ENCODE results near the gene LRRC15. TPM values are rescaled to one million over a fixed set of nuclear protein-coding genes. Genes with fewer than 3 reads are reported as not detected.
A peak's percentile ranks its signal among the peaks of the same experiment; 100 is the strongest.

LRRC15 gene
- total and polyA plus RNA-seq, 2 donors from 2014 or later: 0.09 to 0.63 TPM

DNA sequence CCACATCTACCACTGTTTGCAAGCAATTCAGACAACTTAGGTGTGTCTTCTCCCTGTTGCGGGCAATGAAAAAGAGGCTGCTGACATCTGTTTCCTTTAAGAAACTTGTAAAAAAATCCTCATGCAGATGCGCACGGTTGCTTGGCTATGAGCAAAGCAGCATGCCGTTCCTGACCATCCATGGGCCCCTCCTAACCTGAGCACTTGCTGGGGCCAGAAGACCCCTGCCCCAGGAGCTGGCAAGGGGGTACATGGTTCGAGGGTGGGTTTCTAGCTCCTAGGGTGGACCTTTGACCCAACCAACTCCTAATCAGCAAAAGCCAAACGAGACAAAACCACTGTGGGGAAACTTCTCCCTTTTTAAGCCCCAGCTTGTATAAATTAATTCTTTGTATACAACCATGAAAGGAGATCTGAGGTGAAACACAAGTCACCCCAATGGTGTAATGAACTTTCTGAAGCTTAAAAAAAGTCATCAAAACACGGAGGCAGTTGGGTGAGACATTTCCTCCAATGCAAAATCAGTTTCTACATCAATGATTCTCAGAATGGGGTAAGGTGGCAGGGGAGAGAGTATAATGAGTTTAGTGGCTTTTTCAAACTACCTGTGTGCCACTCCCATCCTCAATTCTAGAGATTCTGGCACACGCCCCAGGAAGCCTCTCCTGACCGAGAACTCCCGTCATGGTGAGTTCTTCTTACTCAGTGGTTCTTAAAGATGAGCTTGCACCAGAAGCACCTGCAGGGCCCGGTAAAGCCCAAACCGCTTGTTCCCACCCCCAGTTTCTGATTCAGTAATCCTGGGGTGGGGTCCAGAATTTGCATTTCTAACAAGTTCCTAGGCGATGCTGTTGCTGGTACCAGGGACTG, 62.5 kb downstream of the LRRC15 start:
- TF ChIP-seq, protein P1, sequence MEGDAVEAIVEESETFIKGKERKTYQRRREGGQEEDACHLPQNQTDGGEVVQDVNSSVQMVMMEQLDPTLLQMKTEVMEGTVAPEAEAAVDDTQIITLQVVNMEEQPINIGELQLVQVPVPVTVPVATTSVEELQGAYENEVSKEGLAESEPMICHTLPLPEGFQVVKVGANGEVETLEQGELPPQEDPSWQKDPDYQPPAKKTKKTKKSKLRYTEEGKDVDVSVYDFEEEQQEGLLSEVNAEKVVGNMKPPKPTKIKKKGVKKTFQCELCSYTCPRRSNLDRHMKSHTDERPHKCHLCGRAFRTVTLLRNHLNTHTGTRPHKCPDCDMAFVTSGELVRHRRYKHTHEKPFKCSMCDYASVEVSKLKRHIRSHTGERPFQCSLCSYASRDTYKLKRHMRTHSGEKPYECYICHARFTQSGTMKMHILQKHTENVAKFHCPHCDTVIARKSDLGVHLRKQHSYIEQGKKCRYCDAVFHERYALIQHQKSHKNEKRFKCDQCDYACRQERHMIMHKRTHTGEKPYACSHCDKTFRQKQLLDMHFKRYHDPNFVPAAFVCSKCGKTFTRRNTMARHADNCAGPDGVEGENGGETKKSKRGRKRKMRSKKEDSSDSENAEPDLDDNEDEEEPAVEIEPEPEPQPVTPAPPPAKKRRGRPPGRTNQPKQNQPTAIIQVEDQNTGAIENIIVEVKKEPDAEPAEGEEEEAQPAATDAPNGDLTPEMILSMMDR (IDR thresholded peaks at IDR 0.05; ENCODE audit: borderline replicate concordance, extremely low read depth, insufficient read depth): no peak
- H3K36me3 ChIP-seq (ENCODE audit: control insufficient read depth in 2 of 3, insufficient read depth in 3 of 3, low read length in 3 of 3): no peaks in the 10 kb centered on the region
- no peak for FAIRE-seq
- H3K4me1 ChIP-seq (ENCODE audit: control insufficient read depth in 2 of 3, insufficient read depth in 2 of 3, low read depth in 1 of 3, low read length in 3 of 3): peaks cover 3 to 15% (median 10%) of the 10 kb centered on the region in 3 donors
- no peaks in the 10 kb centered on the region for H3K27me3 ChIP-seq (ENCODE audit: control insufficient read depth, insufficient read depth, low read length)
- no peak overlapping the region for H3K9ac ChIP-seq (ENCODE audit: low read length in 3 of 3)
- no peak overlapping the region for H3K4me3 ChIP-seq (ENCODE audit: low read length in 3 of 3)
- intact Hi-C loops (cut with DNase I): no loop called here
- H3K27ac ChIP-seq (ENCODE audit: low read depth in 2 of 2, low read length in 2 of 2): peak overlapping the region in 1 of 2 donors; percentile 17
- no peaks in the 10 kb centered on the region for H3K9me3 ChIP-seq (ENCODE audit: control insufficient read depth in 2 of 3, insufficient read depth in 1 of 3, low read length in 3 of 3)
- DNase-seq: peak in 1 of 5 donors; percentile 59

DNA sequence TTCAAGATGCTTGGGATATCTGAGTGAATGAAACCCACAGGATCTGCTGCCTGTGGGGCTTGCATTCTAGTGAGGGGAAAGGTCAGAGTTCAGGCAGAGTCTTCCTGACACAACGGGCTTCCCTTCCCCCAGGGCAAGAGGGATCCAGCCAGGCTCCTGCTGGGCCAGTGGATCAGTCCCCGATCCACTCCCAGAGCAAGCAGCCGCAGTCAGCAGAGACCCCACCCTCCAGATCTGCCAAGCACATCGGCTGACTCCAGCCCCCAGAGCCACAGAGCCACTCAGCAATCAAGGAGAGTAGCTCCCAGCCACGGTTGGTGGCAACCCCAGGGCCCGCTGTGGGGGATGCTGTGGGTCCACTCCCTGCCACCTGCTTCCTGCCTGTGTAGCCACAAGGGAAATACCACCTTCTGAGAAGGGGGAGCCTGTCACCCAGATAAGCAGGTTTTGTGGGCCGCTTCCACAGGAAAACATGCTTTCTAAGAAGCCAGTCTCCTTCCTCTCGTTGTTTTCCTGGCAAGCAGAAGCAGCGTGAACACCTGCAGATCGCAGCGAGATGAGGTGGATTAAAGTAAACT, 63.3 kb downstream of the LRRC15 start:
- DNase-seq (peak in 4 of 5 donors; percentile 75 to 78 (median 75)), FAIRE-seq (no peak)
- no peak overlapping the region for H3K4me3 ChIP-seq (ENCODE audit: low read length in 3 of 3)
- intact Hi-C loops (cut with DNase I): no loop called here
- H3K9ac ChIP-seq (ENCODE audit: low read length in 3 of 3): no peak overlapping the region
- H3K4me1 ChIP-seq (ENCODE audit: control insufficient read depth in 2 of 3, insufficient read depth in 2 of 3, low read depth in 1 of 3, low read length in 3 of 3): peaks cover 3 to 15% (median 10%) of the 10 kb centered on the region in 3 donors
- no peaks in the 10 kb centered on the region for H3K27me3 ChIP-seq (ENCODE audit: control insufficient read depth, insufficient read depth, low read length)
- TF ChIP-seq, protein P1 (IDR thresholded peaks at IDR 0.05; ENCODE audit: borderline replicate concordance, extremely low read depth, insufficient read depth): no peak
- no peaks in the 10 kb centered on the region for H3K36me3 ChIP-seq (ENCODE audit: control insufficient read depth in 2 of 3, insufficient read depth in 3 of 3, low read length in 3 of 3)
- no peak overlapping the region for H3K27ac ChIP-seq (ENCODE audit: low read depth in 2 of 2, low read length in 2 of 2)
- H3K9me3 ChIP-seq (ENCODE audit: control insufficient read depth in 2 of 3, insufficient read depth in 1 of 3, low read length in 3 of 3): no peaks in the 10 kb centered on the region

DNA sequence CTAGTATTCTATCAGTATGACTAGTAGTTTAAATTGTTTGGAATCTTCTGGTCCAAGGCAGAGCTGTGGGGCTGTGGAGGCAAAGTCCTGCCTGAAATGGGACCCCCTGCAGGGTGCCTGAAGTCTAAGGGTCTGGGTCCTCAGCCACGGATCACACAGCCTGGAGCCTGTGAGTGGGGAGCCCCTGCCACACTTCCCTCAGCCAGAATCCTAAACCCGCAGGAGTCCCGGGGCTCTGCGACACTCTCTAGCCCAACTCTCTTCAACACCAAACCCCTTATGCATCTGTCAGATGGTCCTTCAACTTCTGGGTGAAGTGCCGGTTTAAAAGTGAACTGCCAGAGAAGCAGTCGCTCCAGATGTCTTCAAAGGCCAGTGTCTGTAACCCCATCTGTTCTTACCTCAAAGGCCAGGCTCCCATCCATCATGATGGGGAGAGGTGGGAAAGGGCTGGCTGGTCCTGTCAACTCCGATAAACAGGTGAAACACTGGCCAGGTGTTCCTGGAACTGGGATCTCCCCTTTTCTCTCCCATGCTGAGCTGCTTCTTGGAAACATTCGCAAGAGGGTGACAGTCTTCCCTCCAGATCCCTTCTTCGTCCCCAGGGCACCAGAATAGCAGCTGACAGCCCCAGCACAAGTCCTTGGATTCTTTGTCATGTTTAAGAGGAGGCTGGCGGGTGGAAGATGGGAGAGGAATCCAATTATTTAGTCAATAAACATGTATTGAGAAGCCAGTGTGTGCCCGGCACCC, 64.0 kb downstream of the LRRC15 start:
- DNase-seq (no peak), FAIRE-seq (no peak)
- H3K27me3 ChIP-seq (ENCODE audit: control insufficient read depth, insufficient read depth, low read length): no peaks in the 10 kb centered on the region
- no peaks in the 10 kb centered on the region for H3K36me3 ChIP-seq (ENCODE audit: control insufficient read depth in 2 of 3, insufficient read depth in 3 of 3, low read length in 3 of 3)
- intact Hi-C loops (cut with DNase I): no loop called here
- no peaks in the 10 kb centered on the region for H3K9me3 ChIP-seq (ENCODE audit: control insufficient read depth in 2 of 3, insufficient read depth in 1 of 3, low read length in 3 of 3)
- peaks cover 3 to 21% (median 10%) of the 10 kb centered on the region in 3 donors for H3K4me1 ChIP-seq (ENCODE audit: control insufficient read depth in 2 of 3, insufficient read depth in 2 of 3, low read depth in 1 of 3, low read length in 3 of 3)
- H3K4me3 ChIP-seq (ENCODE audit: low read length in 3 of 3): no peak overlapping the region
- H3K27ac ChIP-seq (ENCODE audit: low read depth in 2 of 2, low read length in 2 of 2): no peak overlapping the region
- TF ChIP-seq, protein P1 (IDR thresholded peaks at IDR 0.05; ENCODE audit: borderline replicate concordance, extremely low read depth, insufficient read depth): no peak
- no peak overlapping the region for H3K9ac ChIP-seq (ENCODE audit: low read length in 3 of 3)

Other genes starting within 250 kb of the LRRC15 start
- 44.3 TPM for gene HES1, start 233.6 kb downstream of the LRRC15 start, total RNA-seq
- 77.4 TPM for gene HES1, start 233.6 kb downstream of the LRRC15 start, polyA plus RNA-seq (ENCODE audit: insufficient read depth, low read depth, low replicate concordance)
- gene CPN2, start 18.4 kb downstream of the LRRC15 start, total RNA-seq: 0.72 TPM
- gene CPN2, start 18.4 kb downstream of the LRRC15 start, polyA plus RNA-seq (ENCODE audit: insufficient read depth, low read depth, low replicate concordance): 15.8 TPM
- 0.22 TPM for gene GP5, start 29.5 kb upstream of the LRRC15 start, total RNA-seq
- gene GP5, start 29.5 kb upstream of the LRRC15 start, polyA plus RNA-seq (ENCODE audit: insufficient read depth, low read depth, low replicate concordance): not detected
- gene ATP13A3, start 117.3 kb upstream of the LRRC15 start, total RNA-seq: 103 TPM
- gene ATP13A3, start 117.3 kb upstream of the LRRC15 start, polyA plus RNA-seq (ENCODE audit: insufficient read depth, low read depth, low replicate concordance): 15.3 TPM